NCI-H226 (cell line): ENCODE results near the gene CHST5.
A peak's percentile ranks its signal among the peaks of the same experiment; 100 is the strongest.
"Not testable (repeated sequence)": the region's sequence is repeated elsewhere in the genome, so short reads cannot be mapped to it uniquely, and the experiment has no call there.

Source experiments
- DNase-seq: peaks from one replicate; pipeline ENCODE4 v3.0.0-alpha.2; 2015

CHST5 gene

GRCh38 chr16:75502916-75503605 lies 32.8 kb downstream of the CHST5 start:
- no peak for DNase-seq

GRCh38 chr16:75501820-75502219 lies 34.1 kb downstream of the CHST5 start:
- DNase-seq, result peak; percentile 19

- DNase-seq, result no peak
Observed at GRCh38 chr16:75501359-75501758, 34.5 kb downstream of the CHST5 start.

GRCh38 chr16:75498605-75499322 lies 37.1 kb downstream of the CHST5 start:
- not testable (repeated sequence) for DNase-seq

DNA sequence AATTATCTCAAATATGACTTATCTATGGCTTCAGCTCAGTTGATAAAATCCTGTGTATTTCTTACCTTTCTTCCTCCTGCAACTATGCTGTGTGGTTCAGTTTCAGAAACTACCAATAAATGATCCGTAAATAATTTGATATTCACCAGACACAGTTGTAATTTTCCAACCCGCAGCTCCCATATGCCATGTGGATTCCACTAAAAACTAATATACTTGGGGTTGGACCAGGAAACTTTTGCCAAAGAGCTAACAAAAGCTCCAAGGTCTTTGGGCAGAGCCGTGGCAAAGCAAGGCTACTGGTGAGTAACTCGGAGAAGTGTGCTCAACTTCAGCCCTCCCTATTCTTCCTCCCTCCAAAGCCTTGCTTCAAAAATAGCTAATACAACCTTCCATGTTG lies 38.4 kb downstream of the CHST5 start:
- DNase-seq, result no peak

DNA sequence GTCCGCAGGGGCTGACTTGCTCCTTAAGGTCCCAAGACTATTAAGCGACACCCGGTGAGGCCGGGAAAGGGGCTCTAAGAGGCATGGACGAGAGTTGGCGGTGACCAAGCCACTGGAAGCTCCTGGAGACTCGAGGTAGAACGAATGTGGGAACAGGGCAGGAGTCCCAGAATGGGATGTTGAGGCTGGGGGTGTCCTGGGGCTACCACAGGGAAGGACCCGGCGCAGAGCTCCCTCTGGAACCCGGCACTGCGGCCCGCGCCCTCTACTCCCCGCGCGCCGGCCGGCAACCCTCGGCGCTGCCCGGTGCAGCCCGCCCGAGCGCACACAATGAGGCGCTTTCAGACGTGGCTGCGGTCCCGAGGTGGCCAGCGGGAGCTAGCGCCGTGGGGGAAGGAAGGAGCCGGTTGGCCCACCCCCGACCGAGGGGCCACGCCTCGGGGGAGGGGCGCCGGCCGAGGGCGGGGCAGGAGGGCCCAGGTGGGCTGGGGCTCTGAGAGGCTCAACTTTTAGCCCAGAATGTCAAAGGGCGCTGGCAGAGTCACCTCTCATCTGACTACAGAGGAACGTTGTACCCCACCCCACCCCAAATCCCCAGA lies 40.7 kb downstream of the CHST5 start, which contains the start of gene CHST6:
CHST6 (minus strand) TSS at position 366 of the 599 bp plus-strand sequence. CDS start 15,613 bp downstream, outside the sequence.
- no peak for DNase-seq

DNA sequence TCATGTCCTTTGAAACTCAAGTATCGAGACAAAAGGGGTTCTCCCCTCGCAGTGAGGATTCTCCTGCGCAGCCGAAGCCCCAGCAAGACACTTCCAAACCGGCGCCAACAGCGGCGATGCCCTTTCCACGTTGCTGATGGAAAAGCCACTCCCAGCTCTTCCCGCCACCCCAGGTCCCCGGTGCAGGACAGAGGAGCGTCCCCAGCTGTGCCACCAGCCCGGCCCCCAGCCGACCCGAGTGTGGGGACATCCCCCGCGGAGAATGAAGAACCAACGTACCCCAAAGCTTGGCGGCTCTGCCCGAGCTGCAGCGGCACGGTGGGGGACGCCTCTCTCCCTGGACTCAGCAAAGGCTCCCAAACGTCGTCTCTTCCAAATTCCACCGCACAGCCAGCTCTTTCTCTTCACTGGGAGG lies 41.2 kb downstream of the CHST5 start:
- DNase-seq, result no peak

- no peak for DNase-seq
Observed at GRCh38 chr16:75494184-75494583, 41.7 kb downstream of the CHST5 start.

DNA sequence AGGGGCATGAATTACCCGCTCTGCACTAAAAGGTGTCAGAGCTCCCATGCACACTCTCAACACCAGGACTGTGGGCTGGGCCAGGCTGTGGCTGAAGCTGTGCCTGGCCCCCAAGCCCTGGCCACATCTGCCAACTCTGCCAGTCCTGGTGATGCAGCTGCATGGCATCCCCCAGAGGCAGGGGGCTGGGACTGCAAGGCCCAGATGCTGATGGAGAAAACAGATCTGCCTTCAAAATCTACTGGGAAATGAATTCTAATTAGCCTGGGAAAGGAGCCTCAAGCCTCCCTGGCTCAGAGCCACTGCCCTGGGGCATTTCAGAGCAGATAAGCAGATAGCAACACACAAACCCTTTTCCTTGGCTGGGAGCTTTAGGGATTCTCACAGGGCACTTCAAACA lies 44.0 kb downstream of the CHST5 start:
- DNase-seq, result peak; percentile 37

DNA sequence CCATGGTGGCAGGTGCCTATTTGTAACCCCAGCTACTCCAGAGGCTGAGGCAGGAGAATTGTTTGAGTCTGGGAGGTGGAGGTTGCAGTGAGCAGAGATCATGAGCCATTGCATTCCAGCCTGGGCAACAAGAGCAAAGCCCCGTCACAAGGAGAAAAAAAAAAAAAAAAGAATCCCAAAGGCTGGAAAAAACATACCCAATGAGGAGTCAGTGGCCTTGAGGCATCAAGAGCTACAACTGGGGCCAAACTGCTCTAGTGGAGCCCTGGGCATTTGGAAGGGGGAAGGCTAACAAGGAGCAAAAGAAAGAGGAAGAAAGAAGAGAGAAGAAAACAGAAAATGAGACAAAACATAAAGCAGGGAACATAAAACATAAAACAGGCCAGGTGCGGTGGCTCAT lies 47.6 kb downstream of the CHST5 start:
- no peak for DNase-seq

DNA sequence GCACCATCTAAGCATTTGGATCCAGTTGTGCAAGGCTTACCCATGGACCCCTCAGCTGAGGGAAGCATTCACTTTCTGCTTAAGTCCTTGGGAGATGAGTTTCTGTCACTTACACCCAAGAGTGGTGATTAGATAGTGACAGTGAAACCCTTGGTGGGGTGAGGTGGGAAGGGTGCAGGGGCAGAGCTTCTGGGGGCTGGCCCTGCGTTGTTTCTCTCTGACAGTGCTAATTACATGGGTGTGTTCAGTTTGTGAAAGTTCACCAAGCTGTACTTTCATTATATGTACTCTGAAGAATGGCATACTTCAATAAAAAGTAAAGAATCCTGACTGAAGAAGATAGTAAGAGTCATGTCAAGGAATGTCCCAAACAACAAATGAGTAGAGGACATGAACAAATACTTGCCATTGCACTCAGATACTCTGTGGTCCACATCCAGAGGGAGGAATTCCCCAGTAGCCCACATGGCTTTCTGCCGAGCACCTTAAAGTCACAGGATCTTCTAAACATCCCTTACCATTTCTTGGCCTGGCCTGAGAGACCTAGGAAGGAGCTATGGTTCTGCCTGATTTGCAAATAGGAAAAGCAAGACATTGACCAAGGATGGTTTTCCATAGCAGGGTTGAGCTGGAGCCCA lies 49.1 kb downstream of the CHST5 start:
- no peak for DNase-seq

DNA sequence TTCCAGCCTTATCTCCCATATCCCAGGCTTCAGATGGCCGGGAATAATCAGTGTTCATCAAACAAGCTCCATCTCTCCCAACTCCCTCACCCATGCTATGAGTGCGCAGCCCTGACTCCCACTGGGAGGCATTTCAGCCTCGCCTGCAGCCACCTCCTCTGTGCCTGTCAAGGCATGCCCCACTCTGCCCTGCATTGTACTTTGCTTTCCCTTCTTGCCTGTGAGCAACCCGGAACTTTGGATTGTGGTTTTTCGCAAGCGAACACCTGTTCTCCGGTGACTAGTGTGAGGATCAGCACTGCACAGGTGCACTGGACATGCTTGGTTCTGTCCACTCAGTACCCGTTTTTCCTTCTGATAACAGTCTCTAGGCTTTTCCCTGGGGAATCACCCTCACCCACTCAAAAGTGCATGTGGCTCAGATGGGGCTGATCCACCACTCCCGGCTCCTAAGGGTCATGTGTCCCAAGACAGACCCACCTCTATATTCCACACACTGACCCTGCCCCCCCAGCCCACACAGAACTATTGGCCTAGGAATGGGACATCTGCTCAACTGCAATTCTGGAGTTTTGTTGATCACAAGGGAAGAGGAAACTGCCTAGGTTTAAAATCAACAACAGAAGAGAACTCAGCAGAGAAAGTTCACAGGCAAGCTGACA lies 49.8 kb downstream of the CHST5 start:
- DNase-seq, result no peak

DNA sequence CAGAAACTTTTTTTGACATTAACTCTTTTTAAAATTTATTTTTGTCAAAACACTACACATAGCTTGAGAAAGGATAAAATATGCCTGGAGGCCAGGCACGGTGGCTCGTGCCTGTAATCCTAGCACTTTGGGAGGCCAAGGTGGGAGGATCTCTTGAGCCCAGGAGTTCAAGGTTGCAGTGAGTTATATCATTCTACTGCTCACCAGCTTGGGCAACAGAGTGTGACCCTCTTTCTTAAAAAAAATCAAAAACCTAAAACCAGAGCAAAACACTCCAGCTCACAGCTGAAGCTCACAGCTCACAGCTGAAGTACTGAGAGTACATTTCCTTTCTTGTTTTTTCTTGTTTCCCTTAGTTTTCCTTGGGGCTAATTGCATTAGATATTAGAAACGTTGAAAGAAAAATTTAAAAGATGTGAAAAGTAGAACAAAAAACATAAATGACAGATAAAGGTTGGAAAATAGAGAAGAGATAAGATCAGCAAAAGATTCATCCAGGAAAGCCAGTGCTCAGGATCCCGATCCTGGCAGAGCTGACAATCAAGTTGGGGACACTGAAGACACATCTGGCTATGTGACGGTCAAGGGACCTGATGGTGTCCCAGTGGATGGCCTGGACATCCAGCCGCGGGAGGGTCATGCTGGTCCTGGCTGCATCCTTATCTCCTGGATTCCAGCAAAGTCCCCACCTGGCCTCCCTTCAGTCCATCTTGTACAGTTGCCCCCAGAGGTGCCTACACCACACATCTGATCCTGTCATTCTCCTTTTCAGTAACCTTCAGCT lies 50.5 kb downstream of the CHST5 start:
- DNase-seq, result no peak

- peak; percentile 85 for DNase-seq
Observed at GRCh38 chr16:75483222-75483621, 52.7 kb downstream of the CHST5 start.

- DNase-seq, result no peak
Observed at GRCh38 chr16:75482434-75483205, 53.3 kb downstream of the CHST5 start.

GRCh38 chr16:75481475-75481874 lies 54.4 kb downstream of the CHST5 start:
- no peak for DNase-seq

- no peak for DNase-seq
Observed at GRCh38 chr16:75479421-75479990, 56.4 kb downstream of the CHST5 start.
